ENCODE measurements around the gene UBC. TPM values are rescaled to one million over a fixed set of nuclear protein-coding genes. Genes with fewer than 3 reads are reported as not detected.

The UBC gene
- total RNA-seq, 1 experiment from 2014 or later = 1,259 TPM

DNA sequence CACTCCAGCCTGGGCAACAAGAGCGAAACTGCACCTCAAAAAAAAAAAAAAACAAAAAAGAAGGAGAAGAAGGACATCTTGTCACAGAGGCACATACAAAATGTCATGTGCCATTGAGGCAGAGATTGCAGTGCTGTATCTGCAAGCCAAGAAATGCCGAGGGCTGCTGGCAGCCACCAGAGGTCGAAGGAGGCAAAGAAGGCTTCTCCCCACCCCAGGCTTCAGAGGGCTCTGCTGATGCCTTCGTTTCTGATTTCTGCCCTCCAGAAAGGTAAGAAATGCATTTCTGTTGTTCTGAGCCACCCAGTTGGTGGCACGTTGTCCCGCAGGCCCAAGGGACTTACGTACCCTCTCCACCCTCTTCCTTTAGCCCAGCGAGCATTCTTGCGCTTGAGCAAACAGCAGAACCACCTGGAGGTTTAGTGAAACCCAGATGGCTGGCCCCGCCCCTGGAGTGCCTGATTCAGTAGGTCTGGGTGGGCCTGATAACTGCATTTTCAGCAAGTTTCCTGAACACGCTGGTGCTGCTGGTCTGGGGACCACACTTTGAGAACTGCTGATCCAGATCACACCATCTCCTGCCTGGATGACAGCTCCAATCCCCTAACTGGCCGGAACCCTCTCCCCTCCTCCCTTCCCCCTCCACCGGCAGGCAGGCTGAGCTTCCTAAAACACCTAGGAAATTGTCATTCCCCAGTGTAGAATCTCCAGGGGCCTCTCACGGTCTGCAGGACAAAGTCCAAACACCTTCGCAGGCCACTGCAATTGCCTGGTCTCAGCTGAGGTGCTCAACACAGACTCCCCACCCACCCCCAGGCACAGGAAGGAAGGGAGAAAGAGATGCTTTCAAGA is 29.6 kb downstream of the UBC start (continued):
- TF ChIP-seq, protein P1, sequence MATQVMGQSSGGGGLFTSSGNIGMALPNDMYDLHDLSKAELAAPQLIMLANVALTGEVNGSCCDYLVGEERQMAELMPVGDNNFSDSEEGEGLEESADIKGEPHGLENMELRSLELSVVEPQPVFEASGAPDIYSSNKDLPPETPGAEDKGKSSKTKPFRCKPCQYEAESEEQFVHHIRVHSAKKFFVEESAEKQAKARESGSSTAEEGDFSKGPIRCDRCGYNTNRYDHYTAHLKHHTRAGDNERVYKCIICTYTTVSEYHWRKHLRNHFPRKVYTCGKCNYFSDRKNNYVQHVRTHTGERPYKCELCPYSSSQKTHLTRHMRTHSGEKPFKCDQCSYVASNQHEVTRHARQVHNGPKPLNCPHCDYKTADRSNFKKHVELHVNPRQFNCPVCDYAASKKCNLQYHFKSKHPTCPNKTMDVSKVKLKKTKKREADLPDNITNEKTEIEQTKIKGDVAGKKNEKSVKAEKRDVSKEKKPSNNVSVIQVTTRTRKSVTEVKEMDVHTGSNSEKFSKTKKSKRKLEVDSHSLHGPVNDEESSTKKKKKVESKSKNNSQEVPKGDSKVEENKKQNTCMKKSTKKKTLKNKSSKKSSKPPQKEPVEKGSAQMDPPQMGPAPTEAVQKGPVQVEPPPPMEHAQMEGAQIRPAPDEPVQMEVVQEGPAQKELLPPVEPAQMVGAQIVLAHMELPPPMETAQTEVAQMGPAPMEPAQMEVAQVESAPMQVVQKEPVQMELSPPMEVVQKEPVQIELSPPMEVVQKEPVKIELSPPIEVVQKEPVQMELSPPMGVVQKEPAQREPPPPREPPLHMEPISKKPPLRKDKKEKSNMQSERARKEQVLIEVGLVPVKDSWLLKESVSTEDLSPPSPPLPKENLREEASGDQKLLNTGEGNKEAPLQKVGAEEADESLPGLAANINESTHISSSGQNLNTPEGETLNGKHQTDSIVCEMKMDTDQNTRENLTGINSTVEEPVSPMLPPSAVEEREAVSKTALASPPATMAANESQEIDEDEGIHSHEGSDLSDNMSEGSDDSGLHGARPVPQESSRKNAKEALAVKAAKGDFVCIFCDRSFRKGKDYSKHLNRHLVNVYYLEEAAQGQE (IDR thresholded peaks at IDR 0.05; ENCODE audit: low read depth) = no peak

DNA sequence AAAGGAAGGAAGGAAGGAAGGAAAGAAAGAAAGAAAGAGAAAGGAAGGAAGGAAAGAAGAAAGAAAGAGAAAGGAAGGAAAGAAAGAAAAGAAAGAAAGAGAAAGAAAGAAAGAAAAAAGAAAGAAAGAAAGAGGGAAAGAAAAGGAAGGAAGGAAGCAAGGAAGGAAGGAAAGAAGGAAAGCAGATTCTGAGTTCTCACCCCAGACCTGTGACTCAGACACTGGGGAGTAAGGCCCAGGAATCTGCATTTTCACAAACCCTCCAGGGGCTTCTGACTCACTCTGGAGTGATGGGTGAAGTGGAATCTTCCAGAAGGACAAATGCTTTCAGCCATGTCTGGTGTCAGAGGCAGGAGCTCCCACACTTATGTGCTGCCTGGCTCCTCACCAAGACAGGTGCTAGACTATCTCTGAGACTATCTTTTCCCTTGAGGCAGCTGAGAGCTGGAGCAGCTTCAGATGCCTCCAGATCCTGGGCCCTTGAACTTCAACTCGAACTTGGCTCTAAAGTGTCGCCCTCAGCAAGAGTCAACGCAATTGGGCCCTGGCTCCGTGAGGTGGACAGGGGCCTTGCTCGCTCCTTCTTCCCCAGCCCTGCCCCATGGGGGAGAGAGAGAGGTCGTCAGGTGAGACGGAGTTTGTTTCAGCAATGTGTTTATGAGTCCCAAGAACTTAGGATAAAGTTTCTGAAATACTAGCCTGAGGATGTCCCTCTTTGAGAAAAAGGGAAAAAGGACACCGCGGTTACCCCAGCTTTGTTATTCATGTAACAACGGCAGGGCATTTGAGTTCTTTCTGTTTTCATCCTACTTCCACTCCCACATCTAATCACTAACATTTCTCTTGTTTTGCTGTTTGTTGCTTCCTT is 31.0 kb downstream of the UBC start:
- ATAC-seq (no peak), DNase-seq (ENCODE audit: low read depth, low spot score) (no peak)
- Histone ChIP-seq H3K27ac (ENCODE audit: low read depth, low read length) (no peak overlapping the region), H2AFZ (ENCODE audit: low read depth, low read length, poor library complexity, severe bottlenecking) (no peak overlapping the region), H3K4me2 (ENCODE audit: low read length) (no peak overlapping the region), H3K27me3 (ENCODE audit: insufficient read depth, low read length) (no peaks in the 10 kb centered on the region), H3K9me3 (ENCODE audit: control insufficient read depth in 1 of 2, insufficient read depth in 1 of 2, low read depth in 1 of 2, low read length in 2 of 2) (no peaks in the 10 kb centered on the region), H3K79me2 (ENCODE audit: insufficient read depth, low read length) (no peaks in the 10 kb centered on the region), H3K36me3 (ENCODE audit: control insufficient read depth in 1 of 2, insufficient read depth in 2 of 2, low read length in 2 of 2) (no peaks in the 10 kb centered on the region), H3K9ac (ENCODE audit: low read length) (no peak overlapping the region), H3K4me3 (replicated peaks in 1 of 2; ENCODE audit: low read depth in 1 of 2, low read length in 2 of 2) (no peak overlapping the region), H3K9me2 (ENCODE audit: insufficient read depth) (no peaks in the 10 kb centered on the region), H3K4me1 (ENCODE audit: control insufficient read depth in 1 of 2, insufficient read depth in 2 of 2, low read length in 2 of 2) (peaks cover 15 to 33% of the 10 kb centered on the region in 2 experiments; a peak in 3 of 4 replicates), H4K20me1 (ENCODE audit: insufficient read depth) (no peaks in the 10 kb centered on the region)
- intact Hi-C loops (cut with micrococcal nuclease) = no loop called here
- ChIA-PET CTCF (no interaction called here), POLR2A (no interaction called here), RAD21 (ENCODE audit: low non-redundant PET in 1 of 2, low total read pairs in 2 of 2, uncharacterized antibody in 2 of 2, unreplicated experiment in 2 of 2) (no interaction called here)
- no TSS peak for BruUV-seq (replicated peaks)
- TF ChIP-seq CBX3 (IDR thresholded peaks at IDR 0.05; ENCODE audit: low read depth) (no peak), JUND (IDR thresholded peaks at IDR 0.05) (0 out of 2 replicates have a peak, but pooled peaks have one; percentile 13)
